ENCODE results near the gene NTRK3. TPM values are rescaled to one million over a fixed set of nuclear protein-coding genes. Genes with fewer than 3 reads are reported as not detected.
A peak's percentile ranks its signal among the peaks of the same experiment; 100 is the strongest.

NTRK3 gene
- total RNA-seq, 1 donor from 2014 or later: 3.5 TPM

DNA sequence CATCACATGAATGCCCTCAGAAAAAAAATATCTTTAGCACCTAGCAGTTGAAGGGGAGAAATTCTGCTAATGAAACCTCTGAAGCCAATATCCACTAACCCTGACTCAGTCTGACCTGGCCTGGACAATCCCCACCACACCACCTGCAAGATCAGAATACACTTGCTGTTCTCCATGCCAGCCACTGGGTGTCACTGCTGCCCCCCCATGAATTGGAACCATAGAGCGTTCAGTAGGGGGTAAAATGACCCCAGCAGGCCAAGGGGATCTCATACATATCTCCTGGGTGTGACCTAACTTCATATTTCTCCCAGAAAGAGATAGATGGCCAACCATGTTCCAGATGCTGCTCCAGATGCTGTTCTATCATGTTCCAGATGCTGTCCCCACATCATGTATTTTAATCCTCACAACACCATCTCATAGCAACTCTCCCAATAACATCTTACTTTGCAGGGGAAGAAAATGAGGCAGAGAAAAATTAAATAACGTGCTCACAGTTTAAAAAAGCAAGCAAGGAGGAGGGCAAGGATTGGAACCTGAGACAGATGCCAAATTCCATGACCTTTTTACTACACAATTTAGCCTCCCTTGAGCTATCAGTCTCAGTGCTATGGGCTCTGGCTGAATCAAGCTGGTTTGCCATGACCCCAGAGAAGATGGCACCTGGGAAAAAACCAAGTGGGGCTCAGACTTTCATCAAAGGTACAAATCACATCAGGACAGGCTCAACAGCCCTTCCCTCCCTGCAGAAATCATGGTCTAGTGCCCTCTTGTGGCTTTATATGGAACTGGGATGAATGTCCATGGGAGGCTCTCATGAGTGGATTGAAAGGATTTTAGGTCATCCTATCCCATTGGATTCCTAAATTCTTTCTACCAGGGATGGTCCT lies 12.4 kb downstream of the NTRK3 start:
- TF ChIP-seq, protein P1, sequence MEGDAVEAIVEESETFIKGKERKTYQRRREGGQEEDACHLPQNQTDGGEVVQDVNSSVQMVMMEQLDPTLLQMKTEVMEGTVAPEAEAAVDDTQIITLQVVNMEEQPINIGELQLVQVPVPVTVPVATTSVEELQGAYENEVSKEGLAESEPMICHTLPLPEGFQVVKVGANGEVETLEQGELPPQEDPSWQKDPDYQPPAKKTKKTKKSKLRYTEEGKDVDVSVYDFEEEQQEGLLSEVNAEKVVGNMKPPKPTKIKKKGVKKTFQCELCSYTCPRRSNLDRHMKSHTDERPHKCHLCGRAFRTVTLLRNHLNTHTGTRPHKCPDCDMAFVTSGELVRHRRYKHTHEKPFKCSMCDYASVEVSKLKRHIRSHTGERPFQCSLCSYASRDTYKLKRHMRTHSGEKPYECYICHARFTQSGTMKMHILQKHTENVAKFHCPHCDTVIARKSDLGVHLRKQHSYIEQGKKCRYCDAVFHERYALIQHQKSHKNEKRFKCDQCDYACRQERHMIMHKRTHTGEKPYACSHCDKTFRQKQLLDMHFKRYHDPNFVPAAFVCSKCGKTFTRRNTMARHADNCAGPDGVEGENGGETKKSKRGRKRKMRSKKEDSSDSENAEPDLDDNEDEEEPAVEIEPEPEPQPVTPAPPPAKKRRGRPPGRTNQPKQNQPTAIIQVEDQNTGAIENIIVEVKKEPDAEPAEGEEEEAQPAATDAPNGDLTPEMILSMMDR (IDR thresholded peaks at IDR 0.05): peak; percentile 54
- no peak overlapping the region for H3K4me3 ChIP-seq
- no peak for DNase-seq
- intact Hi-C loops (cut with DNase I): no loop called here
- no peaks in the 10 kb centered on the region for H3K36me3 ChIP-seq
- ATAC-seq: peak in 1 of 2 donors; percentile 60
- H3K27me3 ChIP-seq (ENCODE audit: low read depth): peaks cover 8% of the 10 kb centered on the region
- H3K27ac ChIP-seq: no peak overlapping the region
- peaks cover 9% of the 10 kb centered on the region for H3K4me1 ChIP-seq
- H3K9me3 ChIP-seq: no peaks in the 10 kb centered on the region

DNA sequence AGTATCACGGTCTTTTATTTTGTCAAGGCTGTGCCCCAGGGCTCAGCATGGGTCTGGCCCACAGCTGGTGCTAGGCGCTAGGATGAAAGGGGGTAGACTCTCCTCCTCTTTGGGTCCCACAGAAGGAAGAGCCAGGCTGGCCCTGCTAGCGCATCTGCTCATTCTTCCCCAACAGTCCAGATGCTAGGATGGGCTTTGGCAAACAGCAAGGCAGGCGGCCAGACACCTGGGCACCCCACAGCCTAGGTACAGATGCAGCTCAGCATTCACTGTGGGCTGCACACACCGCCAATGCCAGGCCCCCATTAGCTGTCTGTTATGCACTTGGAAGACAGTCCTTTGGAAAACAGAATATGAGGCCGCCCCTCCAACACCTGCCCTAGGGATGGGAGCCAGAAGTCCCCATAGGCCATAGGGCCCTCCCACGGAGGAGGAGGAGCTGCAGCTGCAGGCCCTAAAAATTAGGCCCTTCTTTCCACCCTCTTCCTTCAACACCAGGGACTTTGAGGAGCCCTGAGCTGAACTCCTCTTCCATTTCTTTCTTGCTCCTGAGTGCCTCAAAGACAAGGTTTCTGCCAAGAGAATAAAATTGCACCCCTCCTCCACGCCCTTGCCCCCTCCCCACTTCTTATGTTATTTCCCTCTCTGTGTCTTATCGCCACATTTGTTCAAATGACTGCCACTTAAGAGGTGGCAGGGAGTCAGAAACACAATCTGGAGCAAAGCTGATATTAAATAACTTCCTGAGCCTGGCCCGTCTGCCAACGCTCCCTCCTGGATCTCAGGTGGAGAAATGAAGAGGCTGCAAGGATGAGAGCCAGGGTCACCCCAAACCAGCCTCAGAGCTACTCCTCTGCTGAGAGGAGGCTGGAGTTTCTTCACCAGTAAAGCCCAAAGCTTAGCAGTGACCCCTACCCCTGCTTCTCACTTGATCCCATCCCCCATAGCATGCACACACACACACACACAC lies 13.7 kb downstream of the NTRK3 start:
- intact Hi-C loops (cut with DNase I): no loop called here
- H3K27ac ChIP-seq: no peak overlapping the region
- no peak for DNase-seq

DNA sequence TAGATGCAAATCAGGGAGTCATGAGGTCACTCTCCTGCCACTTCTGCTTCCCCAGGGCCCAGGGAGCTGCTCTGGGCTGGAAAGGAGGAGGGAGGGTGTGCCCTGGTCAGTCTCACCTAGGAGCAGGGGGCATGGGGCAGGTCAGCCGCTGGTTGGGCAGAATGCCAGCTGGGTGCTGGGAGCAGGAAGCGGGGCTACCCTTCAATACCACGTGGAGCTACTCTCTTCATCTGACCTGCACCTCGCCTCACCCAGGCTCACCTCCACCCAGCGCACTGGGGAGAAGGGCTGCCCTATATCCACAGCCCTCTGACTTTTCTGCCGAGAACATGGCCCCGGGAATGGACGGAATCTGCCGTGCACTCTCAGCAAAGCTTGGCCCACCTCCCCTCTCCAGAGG lies 15.1 kb downstream of the NTRK3 start:
- intact Hi-C loops (cut with DNase I): no loop called here
- DNase-seq (no peak), ATAC-seq (no peak)
- Histone ChIP-seq H3K9me3 (no peaks in the 10 kb centered on the region), H3K4me1 (peaks cover 2% of the 10 kb centered on the region), H3K27me3 (ENCODE audit: low read depth) (no peaks in the 10 kb centered on the region), H3K36me3 (no peaks in the 10 kb centered on the region), H3K27ac (no peak overlapping the region), H3K4me3 (no peak overlapping the region)
- TF ChIP-seq, protein P1 (IDR thresholded peaks at IDR 0.05): no peak

More for the DNA sequence above, 13.7 kb downstream of the NTRK3 start:
- no peak for ATAC-seq
- H3K4me3 ChIP-seq: no peak overlapping the region
- TF ChIP-seq, protein P1 (IDR thresholded peaks at IDR 0.05): no peak
- H3K36me3 ChIP-seq: no peaks in the 10 kb centered on the region
- peaks cover 5% of the 10 kb centered on the region for H3K27me3 ChIP-seq (ENCODE audit: low read depth)
- no peaks in the 10 kb centered on the region for H3K9me3 ChIP-seq
- H3K4me1 ChIP-seq: peaks cover 9% of the 10 kb centered on the region

DNA sequence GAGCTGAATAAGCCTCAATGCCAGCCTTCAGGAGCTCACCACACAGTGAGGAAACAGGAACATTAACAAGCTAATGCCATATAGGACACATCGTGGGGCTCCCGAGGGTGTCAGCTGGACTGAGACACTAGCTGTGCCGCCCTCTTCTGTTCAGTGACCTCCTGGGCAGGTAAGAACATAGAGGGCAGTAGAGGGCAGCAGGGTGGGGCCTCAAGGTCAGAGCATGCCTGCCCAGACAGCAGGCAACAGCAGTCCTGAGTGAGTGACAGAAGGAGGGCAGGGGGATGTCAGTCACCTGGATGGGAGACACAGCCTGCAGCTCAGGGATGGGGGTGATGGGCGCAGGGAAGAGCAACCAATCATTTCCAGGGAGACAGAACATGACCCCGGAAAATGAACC lies 15.5 kb downstream of the NTRK3 start:
- intact Hi-C loops (cut with DNase I): no loop called here
- Histone ChIP-seq H3K27me3 (ENCODE audit: low read depth) (no peaks in the 10 kb centered on the region), H3K27ac (no peak overlapping the region), H3K4me1 (no peaks in the 10 kb centered on the region), H3K4me3 (no peak overlapping the region), H3K9me3 (no peaks in the 10 kb centered on the region), H3K36me3 (no peaks in the 10 kb centered on the region)
- ATAC-seq (no peak), DNase-seq (no peak)
- TF ChIP-seq, protein P1 (IDR thresholded peaks at IDR 0.05): no peak

DNA sequence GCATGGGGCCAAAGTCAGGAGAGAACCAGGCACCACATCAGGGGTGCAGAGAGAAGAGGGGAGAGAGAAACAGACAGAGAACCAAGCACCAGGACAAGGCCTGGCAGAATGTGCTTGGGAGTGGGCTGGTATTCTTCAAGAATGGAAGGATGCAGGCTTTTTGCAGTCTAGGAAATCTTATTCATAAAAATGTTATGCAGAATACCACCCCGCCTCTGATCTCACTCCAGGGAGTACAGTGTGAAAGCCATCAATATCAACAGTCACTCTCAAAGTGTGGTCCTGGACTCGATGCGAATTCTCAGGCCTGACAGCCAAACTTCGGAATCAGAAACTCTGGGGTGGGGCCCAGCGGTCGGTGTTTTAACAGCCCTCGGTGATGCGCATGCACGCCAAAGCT lies 16.9 kb downstream of the NTRK3 start:
- H3K9me3 ChIP-seq: no peaks in the 10 kb centered on the region
- intact Hi-C loops (cut with DNase I): no loop called here
- ATAC-seq (no peak), DNase-seq (no peak)
- H3K4me1 ChIP-seq: no peaks in the 10 kb centered on the region
- no peaks in the 10 kb centered on the region for H3K36me3 ChIP-seq
- H3K4me3 ChIP-seq: no peak overlapping the region
- TF ChIP-seq, protein P1 (IDR thresholded peaks at IDR 0.05): no peak
- H3K27me3 ChIP-seq (ENCODE audit: low read depth): no peaks in the 10 kb centered on the region
- no peak overlapping the region for H3K27ac ChIP-seq

Measured in lower lobe of right lung (tissue), 2 donors.